ENCODE data around the gene TSPAN31. TPM values are rescaled to one million over a fixed set of nuclear protein-coding genes. Genes with fewer than 3 reads are reported as not detected.

Gene TSPAN31
- total RNA-seq, 1 donor from 2014 or later, result 27.5 TPM

GRCh38 chr12:57745485-57745881, 644 bp downstream of the TSPAN31 start:
- no peak for DNase-seq
- intact Hi-C loops (cut with DNase I), result no loop called here
- ATAC-seq (ENCODE audit: poor library complexity), result no peak

- intact Hi-C loops (cut with DNase I), result no loop called here
- ATAC-seq (ENCODE audit: poor library complexity) (no peak), DNase-seq (no peak)
These were observed 1.2 kb downstream of the TSPAN31 start for GRCh38 chr12:57746025-57746424.

GRCh38 chr12:57749061-57749460, 4.2 kb downstream of the TSPAN31 start:
- DNase-seq, result no peak
- no peak for ATAC-seq (ENCODE audit: poor library complexity)
- intact Hi-C loops (cut with DNase I), result no loop called here

- ATAC-seq (ENCODE audit: poor library complexity), result no peak
- intact Hi-C loops (cut with DNase I), result no loop called here
- DNase-seq, result no peak
These were observed 6.0 kb downstream of the TSPAN31 start for GRCh38 chr12:57750561-57751431.

GRCh38 chr12:57751432-57751787, 6.6 kb downstream of the TSPAN31 start:
- DNase-seq (no peak), ATAC-seq (ENCODE audit: poor library complexity) (no peak)
- intact Hi-C loops (cut with DNase I), result no loop called here

- peak; percentile 90 for ATAC-seq (ENCODE audit: poor library complexity)
- peak; percentile 100 for DNase-seq
- intact Hi-C loops (cut with DNase I), result no loop called here
These were observed 7.2 kb downstream of the TSPAN31 start, which contains the start of gene CDK4 for GRCh38 chr12:57751788-57752667. Gene CDK4 (minus strand): TSS chr12:57752310. CDS start chr12:57751717, 593 bp downstream.

- ATAC-seq (ENCODE audit: poor library complexity), result no peak
- intact Hi-C loops (cut with DNase I), result no loop called here
- no peak for DNase-seq
These were observed 7.8 kb downstream of the TSPAN31 start for GRCh38 chr12:57752668-57753000.

- no peak for ATAC-seq (ENCODE audit: poor library complexity)
- intact Hi-C loops (cut with DNase I), result no loop called here
- no peak for DNase-seq
These were observed 9.0 kb downstream of the TSPAN31 start for GRCh38 chr12:57753756-57754337.

GRCh38 chr12:57754411-57755193, 9.8 kb downstream of the TSPAN31 start, which contains the start of gene MARCHF9:
Gene MARCHF9 (plus strand): TSS chr12:57755103. CDS start chr12:57755529, 426 bp downstream.
- ATAC-seq (ENCODE audit: poor library complexity) (peak; percentile 3), DNase-seq (peak; percentile 67)
- intact Hi-C loops (cut with DNase I), result no loop called here

GRCh38 chr12:57755194-57755453, 10.3 kb downstream of the TSPAN31 start:
- no peak for DNase-seq
- intact Hi-C loops (cut with DNase I), result no loop called here
- ATAC-seq (ENCODE audit: poor library complexity), result no peak

GRCh38 chr12:57755454-57756372, 10.9 kb downstream of the TSPAN31 start:
- no peak for ATAC-seq (ENCODE audit: poor library complexity)
- DNase-seq, result no peak
- intact Hi-C loops (cut with DNase I), result no loop called here

- intact Hi-C loops (cut with DNase I), result no loop called here
- no peak for DNase-seq
- ATAC-seq (ENCODE audit: poor library complexity), result no peak
These were observed 11.8 kb downstream of the TSPAN31 start for GRCh38 chr12:57756406-57757341.

GRCh38 chr12:57757771-57758170, 12.9 kb downstream of the TSPAN31 start:
- DNase-seq (no peak), ATAC-seq (ENCODE audit: poor library complexity) (no peak)
- intact Hi-C loops (cut with DNase I), result no loop called here

- intact Hi-C loops (cut with DNase I), result no loop called here
- DNase-seq, result no peak
- ATAC-seq (ENCODE audit: poor library complexity), result no peak
These were observed 13.9 kb downstream of the TSPAN31 start for GRCh38 chr12:57758552-57759359.

- intact Hi-C loops (cut with DNase I), result no loop called here
- DNase-seq (no peak), ATAC-seq (ENCODE audit: poor library complexity) (no peak)
These were observed 14.6 kb downstream of the TSPAN31 start for GRCh38 chr12:57759360-57759980.

Measured in Right ventricle myocardium superior (tissue), 1 donor.